Measurements from ENCODE around the gene KRT6C.
A peak's percentile ranks its signal among the peaks of the same experiment; 100 is the strongest.

The KRT6C gene

GRCh38 chr12:52434081-52434733, 39.4 kb downstream of the KRT6C start, which contains the start of gene KRT75:
Gene KRT75 (minus strand): TSS chr12:52434371. CDS start chr12:52434304, 67 bp downstream.
- peak; percentile 47 for DNase-seq

DNA sequence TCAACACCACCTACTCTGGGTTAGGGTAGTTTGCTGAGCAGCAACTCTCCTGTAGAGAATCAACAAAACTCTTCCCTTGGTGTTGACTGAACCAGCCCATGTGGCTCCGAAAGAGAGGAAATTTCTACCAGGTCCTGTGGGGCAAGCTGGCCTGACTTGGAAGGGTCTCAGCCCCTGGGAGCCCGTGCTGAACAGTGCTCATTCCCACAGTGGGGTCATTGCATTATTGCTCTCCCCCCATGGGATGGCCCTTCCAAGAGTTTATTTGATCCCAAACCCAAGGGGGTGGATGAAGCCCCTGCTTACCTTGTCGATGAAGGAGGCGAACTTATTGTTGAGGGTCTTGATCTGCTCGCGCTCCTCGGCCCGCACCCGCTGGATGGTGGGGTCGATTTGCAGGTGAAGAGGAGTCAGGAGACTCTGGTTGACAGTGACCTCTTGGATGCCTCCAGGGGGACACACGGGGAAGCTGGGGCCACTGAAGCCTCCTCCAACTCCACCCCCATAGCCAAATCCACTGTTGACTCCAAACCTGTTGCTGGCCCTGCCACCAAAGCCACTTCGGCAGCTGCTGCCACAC, 40.0 kb downstream of the KRT6C start:
- DNase-seq, result no peak

DNA sequence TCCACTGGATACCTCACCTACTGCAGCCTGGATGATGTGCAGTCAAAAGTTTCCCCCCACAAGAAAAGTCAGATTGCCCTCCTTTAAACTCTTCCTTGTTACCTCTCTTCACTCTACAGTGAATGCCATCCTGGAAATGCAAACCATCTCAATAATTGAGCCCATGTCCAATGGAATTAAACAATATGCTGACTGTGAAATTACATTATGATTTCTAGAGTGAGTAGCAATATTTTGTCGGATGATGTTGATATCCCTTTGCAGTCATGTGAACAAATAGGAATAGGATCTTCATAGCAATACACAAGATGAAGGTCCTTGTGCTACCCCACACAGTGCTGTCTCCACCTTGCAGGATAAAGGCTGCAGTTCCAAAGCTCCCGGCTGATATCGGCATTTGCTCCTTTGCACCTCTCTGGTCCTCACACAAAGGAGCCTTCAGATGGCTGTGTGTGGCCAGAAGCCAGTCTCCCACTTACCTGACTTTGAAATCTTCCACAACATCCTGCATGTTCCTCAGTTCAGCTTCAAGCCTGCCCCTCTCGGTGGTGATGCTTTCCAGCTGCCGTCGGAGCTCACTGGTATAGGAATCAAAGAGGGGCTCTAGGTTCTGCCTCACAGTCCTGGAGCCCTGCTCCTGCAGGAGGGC, 40.9 kb downstream of the KRT6C start:
- DNase-seq, result no peak

- no peak for DNase-seq
Observed at GRCh38 chr12:52428121-52428520, 45.5 kb downstream of the KRT6C start.

GRCh38 chr12:52427083-52427482, 46.5 kb downstream of the KRT6C start:
- no peak for DNase-seq

- no peak for DNase-seq
Observed at GRCh38 chr12:52426034-52426433, 47.6 kb downstream of the KRT6C start.

DNA sequence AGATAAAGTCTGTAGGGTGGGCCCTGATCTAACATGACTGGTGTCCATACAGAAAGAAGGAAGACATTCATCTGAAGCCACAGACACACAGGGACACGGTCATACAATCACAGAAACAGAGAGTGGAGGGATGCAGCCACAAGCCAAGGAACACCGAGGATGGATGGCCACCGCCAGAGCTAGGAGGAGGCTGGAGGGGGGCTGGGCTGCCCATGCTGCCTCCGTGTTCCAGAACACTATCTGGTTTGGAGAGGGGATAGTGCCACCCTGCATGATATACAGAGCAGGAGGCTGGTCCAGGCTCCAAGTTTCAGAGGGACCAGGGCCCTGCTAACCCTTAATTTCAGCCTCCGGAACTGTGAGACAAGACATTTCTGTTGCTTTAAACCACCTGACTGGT, 48.1 kb downstream of the KRT6C start:
- no peak for DNase-seq

- peak; percentile 81 for DNase-seq
Observed at GRCh38 chr12:52423661-52424500, 49.7 kb downstream of the KRT6C start.

DNA sequence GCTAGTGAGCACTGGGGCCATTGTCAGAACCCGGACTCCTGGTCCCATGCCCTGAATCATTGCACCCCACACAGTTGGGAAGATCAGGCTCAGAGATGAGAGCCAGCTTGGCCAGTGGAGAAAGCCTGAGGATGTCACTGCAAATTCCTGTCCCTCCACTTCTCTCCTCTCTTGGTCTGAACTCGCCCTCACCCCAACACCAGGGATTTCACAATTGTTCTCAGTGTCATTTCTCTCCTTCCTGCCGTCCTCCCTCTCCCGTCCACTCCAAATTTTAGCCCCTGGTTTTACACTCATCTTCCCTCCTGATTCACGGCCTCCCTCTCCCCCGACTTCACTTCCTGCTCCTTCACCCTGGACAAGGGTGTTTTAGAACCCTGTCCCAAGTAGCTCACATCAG, 50.6 kb downstream of the KRT6C start:
- DNase-seq, result no peak

GRCh38 chr12:52419656-52420055, 53.9 kb downstream of the KRT6C start:
- DNase-seq, result no peak

DNA sequence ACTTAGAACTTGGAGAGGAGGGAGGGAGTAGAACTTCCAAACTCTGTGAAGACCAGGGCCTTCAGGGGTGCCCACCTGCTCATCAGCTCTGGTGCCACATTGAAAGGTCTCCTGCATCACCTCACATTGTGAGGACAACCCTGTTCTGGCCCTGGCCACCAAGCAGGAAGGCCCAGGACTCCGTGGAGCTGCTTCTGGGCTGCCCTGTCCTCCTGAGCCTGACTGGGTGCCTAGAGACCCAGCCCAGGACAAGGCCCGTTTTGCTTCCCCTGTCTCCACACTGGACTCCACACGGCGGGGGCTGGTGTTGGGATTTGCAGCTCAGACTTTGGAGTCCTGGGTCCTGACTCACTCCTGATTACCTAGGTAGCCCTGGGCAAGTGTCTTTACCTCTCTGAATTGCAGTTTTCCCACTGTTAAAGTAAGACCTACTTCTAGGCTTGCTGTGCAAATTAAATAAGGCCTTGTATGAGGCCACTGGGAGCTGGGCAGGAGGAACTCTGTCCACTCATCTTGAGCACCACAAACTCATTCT, 55.0 kb downstream of the KRT6C start:
- no peak for DNase-seq

Data from NCI-H69 (cell line).